Left renal cortex interstitium (tissue), 4 donors: ENCODE results near the gene PPP4R4. TPM values are rescaled to one million over a fixed set of nuclear protein-coding genes. Genes with fewer than 3 reads are reported as not detected.
"Not testable (repeated sequence)": the region's sequence is repeated elsewhere in the genome, so short reads cannot be mapped to it uniquely, and the experiment has no call there.

Experiments
- DNase-seq, 4 donors: peaks; one replicate each; pipeline ENCODE4 v3.0.0-alpha.2; 2013; ENCODE audit warnings: low read depth in 4 of 4, low spot score in 2 of 4, missing footprints in 1 of 4
- polyA plus RNA-seq, 4 donors: library from polyadenylated mRNA; unstranded; fragments of 120-200 nt; gene quantifications; one replicate each; pipeline ENCODE4 v1.2.1, GENCODE V29; 2013; ENCODE audit not compliant: insufficient read length in 4 of 4

PPP4R4 gene
- polyA plus RNA-seq, 4 donors = 0.25 to 0.28 (median 0.28) TPM

DNA sequence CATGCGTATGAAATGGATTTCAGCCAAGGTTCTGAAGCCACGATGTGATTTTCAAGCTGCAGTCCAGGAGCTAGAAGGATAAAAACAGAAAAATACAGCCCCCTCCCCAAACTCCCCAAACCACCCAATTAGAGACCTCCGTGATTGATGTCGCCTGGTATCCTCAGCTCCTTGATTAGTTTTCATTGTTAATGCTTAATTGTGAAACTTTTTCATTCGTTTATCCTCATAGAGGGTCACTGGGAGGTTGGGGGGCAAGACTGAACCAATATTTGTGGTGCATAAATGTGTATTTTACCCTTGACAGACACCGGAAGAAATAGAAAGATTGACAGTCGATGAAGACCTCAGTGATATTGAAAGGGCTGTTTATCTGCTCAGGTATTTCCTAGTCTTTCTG is 1.6 kb downstream of the PPP4R4 start:
- DNase-seq = no peak

DNA sequence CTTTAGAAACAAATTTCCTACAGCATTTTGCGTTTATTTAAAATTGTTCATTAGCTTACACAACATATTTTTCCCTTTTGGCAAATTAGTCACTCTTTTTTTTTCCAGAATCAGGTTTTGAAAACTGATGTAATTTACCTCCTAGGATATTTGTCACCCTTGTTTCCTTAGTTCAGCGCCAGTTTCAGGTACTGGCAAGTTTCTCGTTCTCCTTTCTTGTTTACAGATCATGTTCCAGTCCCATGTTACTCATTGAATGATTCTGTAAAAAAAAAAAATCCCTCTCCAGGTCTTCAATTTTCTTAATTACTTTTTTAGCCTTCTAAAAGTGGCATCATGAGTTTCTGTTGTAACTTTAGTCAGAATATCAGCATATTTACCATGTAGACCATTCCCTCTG is 2.7 kb downstream of the PPP4R4 start:
- no peak for DNase-seq

- no peak for DNase-seq
Measured at GRCh38 chr14:94177806-94178205, 3.7 kb downstream of the PPP4R4 start.

DNA sequence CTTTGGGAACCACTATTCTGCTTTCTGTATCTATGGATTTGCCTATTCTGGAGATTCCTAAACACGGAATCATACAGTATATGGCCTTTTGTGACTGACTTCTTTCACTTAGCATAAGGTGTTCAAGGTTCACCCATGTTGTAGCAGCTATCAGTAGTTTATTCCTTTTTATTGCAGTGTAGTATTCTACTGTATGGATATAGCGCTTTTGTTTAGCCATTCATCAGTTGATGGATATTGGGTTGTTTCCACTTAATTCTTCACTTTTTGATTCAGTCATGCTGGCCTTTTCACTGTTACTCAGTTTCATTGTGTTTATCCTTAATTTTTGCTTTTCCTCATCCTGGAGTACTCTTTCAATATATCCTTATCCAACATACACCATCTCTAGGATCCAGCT is 5.1 kb downstream of the PPP4R4 start:
- DNase-seq = no peak

DNA sequence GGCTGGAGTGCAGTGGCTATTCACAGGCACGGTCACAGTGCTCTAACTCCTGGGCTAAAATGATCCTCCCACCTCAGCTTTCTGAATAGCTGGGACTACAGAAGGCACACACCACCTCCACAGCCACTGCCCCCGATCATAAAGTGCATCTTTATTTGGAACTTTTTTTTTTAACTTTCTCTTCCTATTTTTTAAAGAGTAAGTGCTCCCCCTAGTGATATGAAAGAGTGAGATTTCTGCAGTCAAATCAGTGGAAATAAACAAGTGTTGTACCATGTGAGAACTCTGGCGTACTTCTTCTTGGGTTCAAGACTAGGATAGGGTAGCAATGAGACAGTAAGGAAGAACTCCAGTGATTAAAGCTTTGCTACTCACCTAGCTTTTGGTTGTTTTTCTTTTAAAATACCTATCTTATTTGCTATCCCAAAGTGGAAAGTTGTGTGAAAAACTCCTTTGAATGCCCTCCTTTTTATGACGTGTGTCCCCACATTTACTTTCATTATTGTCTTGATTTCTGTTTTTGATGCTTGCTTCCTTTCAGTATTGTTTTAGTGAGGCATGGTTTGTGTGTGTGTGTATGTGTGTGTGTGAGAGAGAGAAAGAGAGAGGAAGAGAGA is 6.6 kb downstream of the PPP4R4 start:
- no peak for DNase-seq

DNA sequence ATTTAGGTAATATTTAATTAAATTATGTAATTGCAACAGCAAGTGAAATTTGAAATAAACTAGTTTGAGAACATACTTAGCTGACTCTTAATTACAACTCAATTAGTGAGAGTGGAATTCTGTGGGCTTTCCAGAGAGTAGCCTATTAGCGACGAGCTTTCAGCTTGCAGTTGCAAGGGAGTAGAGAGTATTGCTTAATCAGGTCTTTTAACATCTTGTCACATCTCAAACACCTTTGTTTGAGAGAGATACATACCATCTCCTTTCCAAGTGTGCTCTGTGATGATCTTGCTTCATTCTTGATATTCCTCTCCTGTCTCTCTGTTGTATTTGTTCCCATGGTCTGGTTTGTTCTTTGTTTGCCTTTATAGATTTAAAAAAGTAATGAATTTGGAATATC is 7.7 kb downstream of the PPP4R4 start:
- DNase-seq = no peak

GRCh38 chr14:94192536-94192935 is 18.4 kb downstream of the PPP4R4 start:
- no peak for DNase-seq

DNA sequence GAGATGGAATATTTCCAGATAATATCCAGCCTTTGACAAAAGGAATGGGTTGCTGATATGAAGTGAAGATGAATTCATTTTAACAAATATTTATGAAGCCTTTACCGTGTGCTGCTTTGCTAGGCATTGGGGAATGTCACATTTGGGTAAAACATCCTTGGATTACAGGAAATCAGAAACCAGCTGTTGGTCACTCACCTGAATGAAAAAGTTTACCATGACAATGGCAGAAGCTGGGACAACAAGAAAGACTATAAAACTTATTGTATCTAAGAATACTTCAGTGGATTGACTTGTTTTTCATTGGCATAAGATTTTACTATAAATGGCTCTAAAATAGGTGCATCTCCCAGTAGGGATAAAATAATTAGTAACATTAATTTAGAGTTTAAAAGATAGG is 19.7 kb downstream of the PPP4R4 start:
- no peak for DNase-seq

DNA sequence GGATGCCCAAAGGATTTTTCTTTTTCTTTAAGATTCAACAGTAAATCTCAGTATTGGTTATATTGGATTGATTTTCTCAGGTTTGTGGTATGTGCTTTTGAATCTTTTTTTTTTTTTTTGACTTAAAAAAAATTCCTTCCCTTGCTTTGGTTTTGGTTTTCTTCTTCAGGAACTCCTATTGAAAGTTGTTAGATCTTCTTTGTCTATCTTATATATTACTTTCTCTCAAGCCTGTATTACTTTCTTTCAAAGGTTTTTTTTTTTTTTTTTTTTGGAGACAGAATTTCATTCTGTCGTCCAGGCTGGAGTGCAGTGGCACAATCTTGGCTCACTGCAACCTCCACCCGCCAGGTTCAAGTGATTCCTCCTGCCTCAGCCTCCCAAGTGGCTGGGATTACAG is 21.9 kb downstream of the PPP4R4 start:
- no peak for DNase-seq

GRCh38 chr14:94203473-94204210 is 29.5 kb downstream of the PPP4R4 start:
- no peak for DNase-seq

GRCh38 chr14:94213021-94213420 is 38.9 kb downstream of the PPP4R4 start:
- no peak for DNase-seq

DNA sequence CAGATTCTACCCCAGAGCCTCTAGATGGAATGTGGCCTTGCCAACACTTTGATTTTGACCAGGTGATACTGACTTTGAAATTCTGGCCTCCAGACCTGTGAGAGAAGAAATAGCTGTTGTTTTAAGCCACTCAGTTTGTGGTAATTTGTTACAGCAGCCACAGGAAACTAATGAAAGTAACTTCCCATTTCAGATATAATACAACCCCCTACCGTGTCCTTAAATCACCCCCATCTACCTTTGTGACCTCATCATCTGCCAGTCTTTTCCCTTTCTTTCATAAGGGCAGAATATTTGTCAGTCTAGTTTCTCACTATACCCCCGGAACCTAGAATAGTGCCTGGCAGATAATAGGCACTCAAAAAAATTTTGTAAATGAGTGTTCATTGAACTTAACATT is 39.6 kb downstream of the PPP4R4 start:
- no peak for DNase-seq

DNA sequence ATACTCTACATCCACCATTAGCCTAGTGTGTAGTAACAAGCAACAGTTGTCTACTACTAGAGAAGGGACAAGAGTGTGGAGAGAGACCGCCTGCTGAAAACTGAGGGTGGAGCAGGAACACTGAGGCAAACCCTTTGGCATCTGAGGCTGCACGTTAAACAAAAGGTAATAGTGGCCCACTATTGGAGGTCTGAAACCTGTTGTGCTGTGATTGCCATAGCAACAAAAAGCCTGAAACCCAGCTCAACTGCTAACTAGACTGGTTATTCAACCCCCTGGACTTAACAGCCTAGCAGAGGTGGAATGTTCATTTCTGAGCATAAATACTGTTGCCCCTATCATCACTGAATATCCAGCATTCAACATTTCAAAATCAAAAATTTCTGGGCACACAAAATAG is 43.0 kb downstream of the PPP4R4 start:
- peak in 1 of 4 donors; percentile 3 for DNase-seq

DNA sequence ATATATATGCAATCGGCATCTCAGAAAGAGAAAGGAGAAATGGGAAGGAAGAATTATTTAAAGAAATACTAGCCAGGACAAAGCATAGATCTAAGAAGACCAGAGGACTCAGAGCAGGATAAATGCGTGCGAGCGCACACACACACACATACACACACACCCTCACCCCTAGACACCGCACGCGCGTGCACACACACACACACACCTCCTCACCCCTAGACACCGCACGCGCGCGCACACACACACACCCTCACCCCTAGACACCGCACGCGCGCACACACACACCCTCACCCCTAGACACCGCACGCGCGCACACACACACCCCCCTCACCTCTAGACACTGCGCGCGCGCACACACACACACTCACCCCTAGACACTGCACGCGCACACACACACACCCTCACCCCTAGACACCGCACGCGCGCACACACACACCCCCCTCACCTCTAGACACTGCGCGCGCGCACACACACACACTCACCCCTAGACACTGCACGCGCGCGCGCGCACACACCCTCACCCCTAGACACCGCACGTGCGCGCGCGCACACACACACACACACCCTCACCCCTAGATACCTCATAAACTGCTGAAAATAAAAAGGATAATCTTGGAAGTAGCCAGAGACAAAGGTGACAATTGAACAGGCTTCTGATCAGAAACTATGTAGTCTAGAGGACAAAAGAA is 44.2 kb downstream of the PPP4R4 start:
- DNase-seq = not testable (repeated sequence)

DNA sequence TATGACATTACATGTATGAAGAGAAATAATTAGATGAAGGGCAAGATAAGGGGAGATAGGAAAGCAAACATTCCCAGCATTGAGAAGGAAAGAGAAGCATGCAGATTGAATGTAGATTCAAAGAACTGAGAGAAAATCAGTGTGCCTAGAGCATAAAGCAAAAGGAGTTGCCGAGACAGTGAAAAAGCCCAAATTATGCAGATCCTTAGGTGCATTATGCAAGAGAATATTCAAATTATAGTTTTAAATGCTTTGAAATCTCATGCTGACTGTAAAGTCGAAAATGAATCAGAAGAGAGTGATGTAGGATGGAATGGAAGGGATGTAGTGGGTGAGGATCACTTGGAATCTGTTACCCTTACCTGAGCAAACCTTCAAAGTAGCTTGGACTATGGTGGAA is 49.9 kb downstream of the PPP4R4 start:
- DNase-seq = no peak

- no peak for DNase-seq
Measured at GRCh38 chr14:94225460-94226378, 51.6 kb downstream of the PPP4R4 start.

- no peak for DNase-seq
Measured at GRCh38 chr14:94227029-94227428, 52.9 kb downstream of the PPP4R4 start.

DNA sequence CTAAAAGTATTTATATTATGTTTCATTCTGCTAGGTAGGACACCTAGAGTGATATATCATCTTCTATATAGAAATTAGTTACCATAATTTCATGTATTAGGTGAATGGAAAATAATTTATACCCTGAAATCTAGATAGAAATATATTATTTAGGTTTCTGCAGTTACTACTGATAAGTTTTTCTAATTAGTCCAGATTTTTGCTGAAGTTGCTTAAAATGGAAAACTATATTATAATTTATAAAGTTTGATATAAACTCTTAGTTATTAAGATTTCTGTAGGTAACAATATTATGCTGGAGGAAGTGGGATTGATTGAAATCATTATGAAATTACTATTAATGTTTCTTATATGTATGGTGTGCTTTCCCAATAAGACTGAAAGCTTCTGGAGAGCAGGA is 62.9 kb downstream of the PPP4R4 start:
- no peak for DNase-seq

GRCh38 chr14:94237983-94238382 is 63.9 kb downstream of the PPP4R4 start:
- DNase-seq = no peak

- no peak for DNase-seq
Measured at GRCh38 chr14:94239406-94239805, 65.3 kb downstream of the PPP4R4 start.

- no peak for DNase-seq
Measured at GRCh38 chr14:94244182-94244581, 70.1 kb downstream of the PPP4R4 start.
